ENCODE measurements around the gene BEAN1. TPM values are rescaled to one million over a fixed set of nuclear protein-coding genes. Genes with fewer than 3 reads are reported as not detected.

Gene BEAN1
- total and polyA plus RNA-seq, 9 of the 15 experiments (the other 6 are each of a cell fraction or from before 2014, with no cell fraction given) = not detected

DNA sequence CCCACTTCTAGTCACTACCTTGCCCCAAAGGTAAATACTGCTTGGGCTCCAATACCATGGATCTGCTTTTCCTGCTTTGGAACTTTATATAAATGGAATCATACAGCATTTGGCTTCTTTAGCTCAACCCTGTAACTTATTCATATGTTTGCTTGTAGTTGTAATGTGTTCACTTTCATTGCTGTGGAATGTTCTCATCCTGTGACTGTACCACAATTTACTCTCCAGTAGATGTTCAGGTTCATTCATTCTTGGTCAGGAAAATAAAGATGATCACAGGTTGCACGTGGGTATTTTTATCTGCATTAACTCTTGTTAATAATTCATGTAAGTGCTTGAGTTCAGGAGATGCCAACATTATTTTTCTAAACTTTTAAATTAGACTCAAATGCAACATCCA lies 6.7 kb upstream of the BEAN1 start:
- peaks cover 5 to 47% of the 10 kb centered on the region in 2 experiments; a peak in 4 of 5 replicates for H3K27me3 ChIP-seq (ENCODE audit: control insufficient read depth in 2 of 2, insufficient read depth in 2 of 2, low read length in 2 of 2)
- DNase-seq (ENCODE audit: extremely low read depth in 1 of 4, low spot score in 3 of 4) = no peak
- 0% methylated on average over 1 of the region's 1 CpG for WGBS (ENCODE audit: insufficient coverage, low coverage, missing lambda C conversion rate)
- in situ Hi-C loops (cut with MboI) (no loop called here), intact Hi-C loops (cut with micrococcal nuclease) (no loop called here)
- no peaks in the 10 kb centered on the region for H4K20me1 ChIP-seq (replicated peaks; ENCODE audit: control insufficient read depth, insufficient read depth, low read length)
- no peak overlapping the region for H3K4me3 ChIP-seq
- H3K36me3 ChIP-seq (ENCODE audit: control insufficient read depth, insufficient read depth, low read length) = no peaks in the 10 kb centered on the region
- no peak overlapping the region for H3K9ac ChIP-seq (ENCODE audit: insufficient read depth in 1 of 2, low read depth in 2 of 2, low read length in 2 of 2)
- no peak overlapping the region for H3K4me2 ChIP-seq (ENCODE audit: insufficient read depth, low read length)
- no TSS peak for BruUV-seq (replicated peaks)
- no peak overlapping the region for H2AFZ ChIP-seq (ENCODE audit: low read depth, low read length)
- ChIA-PET POLR2A (interaction anchor here (0.7 kb wide), 2 partner anchors 67 to 293 kb away, joined by 3 read pairs; no protein-coding TSS in a partner anchor), CTCF (ENCODE audit: low intra/inter-chr PET ratio) (no interaction called here)
- no peak overlapping the region for H3K27ac ChIP-seq (ENCODE audit: extremely low read depth, low read depth, low read length)
- no peak for FAIRE-seq
- H3K9me3 ChIP-seq (replicated peaks; ENCODE audit: control insufficient read depth, insufficient read depth, low read depth, low read length) = no peaks in the 10 kb centered on the region
- no peaks in the 10 kb centered on the region for H3K9me1 ChIP-seq (ENCODE audit: control insufficient read depth, insufficient read depth, low read length)
- no peaks in the 10 kb centered on the region for H3K4me1 ChIP-seq (replicated peaks in 1 of 2; ENCODE audit: control insufficient read depth in 2 of 2, insufficient read depth in 2 of 2, low read length in 2 of 2)
- ATAC-seq = no peak
- no peaks in the 10 kb centered on the region for H3K79me2 ChIP-seq (ENCODE audit: control insufficient read depth, insufficient read depth, low read length)
- TF ChIP-seq MTA1 (IDR thresholded peaks at IDR 0.05; ENCODE audit: borderline replicate concordance) (no peak), HSF4 (CRISPR knock-in tag; IDR thresholded peaks at IDR 0.05; ENCODE audit: borderline replicate concordance) (no peak), ATF4 (CRISPR knock-in tag; IDR thresholded peaks at IDR 0.05) (no peak), GATAD2A (IDR thresholded peaks at IDR 0.05) (no peak), PRPF4 (IDR thresholded peaks at IDR 0.05; ENCODE audit: insufficient read depth, low read depth, low read length, poor library complexity, severe bottlenecking) (no peak), SOX6 (IDR thresholded peaks at IDR 0.05) (no peak), CBX8 (IDR thresholded peaks at IDR 0.05; ENCODE audit: borderline replicate concordance, extremely low read depth, low read depth, low read length, poor library complexity, severe bottlenecking) (no peak), NR1H2 (CRISPR knock-in tag; IDR thresholded peaks at IDR 0.05) (no peak)
- TF ChIP-seq, protein P1, sequence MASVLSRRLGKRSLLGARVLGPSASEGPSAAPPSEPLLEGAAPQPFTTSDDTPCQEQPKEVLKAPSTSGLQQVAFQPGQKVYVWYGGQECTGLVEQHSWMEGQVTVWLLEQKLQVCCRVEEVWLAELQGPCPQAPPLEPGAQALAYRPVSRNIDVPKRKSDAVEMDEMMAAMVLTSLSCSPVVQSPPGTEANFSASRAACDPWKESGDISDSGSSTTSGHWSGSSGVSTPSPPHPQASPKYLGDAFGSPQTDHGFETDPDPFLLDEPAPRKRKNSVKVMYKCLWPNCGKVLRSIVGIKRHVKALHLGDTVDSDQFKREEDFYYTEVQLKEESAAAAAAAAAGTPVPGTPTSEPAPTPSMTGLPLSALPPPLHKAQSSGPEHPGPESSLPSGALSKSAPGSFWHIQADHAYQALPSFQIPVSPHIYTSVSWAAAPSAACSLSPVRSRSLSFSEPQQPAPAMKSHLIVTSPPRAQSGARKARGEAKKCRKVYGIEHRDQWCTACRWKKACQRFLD (CRISPR knock-in tag; IDR thresholded peaks at IDR 0.05) = no peak
- TF ChIP-seq, protein P2, sequence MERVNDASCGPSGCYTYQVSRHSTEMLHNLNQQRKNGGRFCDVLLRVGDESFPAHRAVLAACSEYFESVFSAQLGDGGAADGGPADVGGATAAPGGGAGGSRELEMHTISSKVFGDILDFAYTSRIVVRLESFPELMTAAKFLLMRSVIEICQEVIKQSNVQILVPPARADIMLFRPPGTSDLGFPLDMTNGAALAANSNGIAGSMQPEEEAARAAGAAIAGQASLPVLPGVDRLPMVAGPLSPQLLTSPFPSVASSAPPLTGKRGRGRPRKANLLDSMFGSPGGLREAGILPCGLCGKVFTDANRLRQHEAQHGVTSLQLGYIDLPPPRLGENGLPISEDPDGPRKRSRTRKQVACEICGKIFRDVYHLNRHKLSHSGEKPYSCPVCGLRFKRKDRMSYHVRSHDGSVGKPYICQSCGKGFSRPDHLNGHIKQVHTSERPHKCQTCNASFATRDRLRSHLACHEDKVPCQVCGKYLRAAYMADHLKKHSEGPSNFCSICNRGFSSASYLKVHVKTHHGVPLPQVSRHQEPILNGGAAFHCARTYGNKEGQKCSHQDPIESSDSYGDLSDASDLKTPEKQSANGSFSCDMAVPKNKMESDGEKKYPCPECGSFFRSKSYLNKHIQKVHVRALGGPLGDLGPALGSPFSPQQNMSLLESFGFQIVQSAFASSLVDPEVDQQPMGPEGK (CRISPR knock-in tag; IDR thresholded peaks at IDR 0.05; ENCODE audit: borderline replicate concordance) = no peak

All from K562 (cell line).